ENCODE measurements around the gene HRC.

GRCh38 chr19:49161987-49162386 is 6.8 kb upstream of the HRC start:
- no peak for TF ChIP-seq CTCF (IDR thresholded peaks at IDR 0.05)
- TF ChIP-seq POLR2AphosphoS5 (IDR thresholded peaks at IDR 0.05; ENCODE audit: low read depth, low read length): no peak
- TF ChIP-seq TCF7L2 (IDR thresholded peaks at IDR 0.05; ENCODE audit: low read depth, low read length): no peak
- TF ChIP-seq, protein P1, sequence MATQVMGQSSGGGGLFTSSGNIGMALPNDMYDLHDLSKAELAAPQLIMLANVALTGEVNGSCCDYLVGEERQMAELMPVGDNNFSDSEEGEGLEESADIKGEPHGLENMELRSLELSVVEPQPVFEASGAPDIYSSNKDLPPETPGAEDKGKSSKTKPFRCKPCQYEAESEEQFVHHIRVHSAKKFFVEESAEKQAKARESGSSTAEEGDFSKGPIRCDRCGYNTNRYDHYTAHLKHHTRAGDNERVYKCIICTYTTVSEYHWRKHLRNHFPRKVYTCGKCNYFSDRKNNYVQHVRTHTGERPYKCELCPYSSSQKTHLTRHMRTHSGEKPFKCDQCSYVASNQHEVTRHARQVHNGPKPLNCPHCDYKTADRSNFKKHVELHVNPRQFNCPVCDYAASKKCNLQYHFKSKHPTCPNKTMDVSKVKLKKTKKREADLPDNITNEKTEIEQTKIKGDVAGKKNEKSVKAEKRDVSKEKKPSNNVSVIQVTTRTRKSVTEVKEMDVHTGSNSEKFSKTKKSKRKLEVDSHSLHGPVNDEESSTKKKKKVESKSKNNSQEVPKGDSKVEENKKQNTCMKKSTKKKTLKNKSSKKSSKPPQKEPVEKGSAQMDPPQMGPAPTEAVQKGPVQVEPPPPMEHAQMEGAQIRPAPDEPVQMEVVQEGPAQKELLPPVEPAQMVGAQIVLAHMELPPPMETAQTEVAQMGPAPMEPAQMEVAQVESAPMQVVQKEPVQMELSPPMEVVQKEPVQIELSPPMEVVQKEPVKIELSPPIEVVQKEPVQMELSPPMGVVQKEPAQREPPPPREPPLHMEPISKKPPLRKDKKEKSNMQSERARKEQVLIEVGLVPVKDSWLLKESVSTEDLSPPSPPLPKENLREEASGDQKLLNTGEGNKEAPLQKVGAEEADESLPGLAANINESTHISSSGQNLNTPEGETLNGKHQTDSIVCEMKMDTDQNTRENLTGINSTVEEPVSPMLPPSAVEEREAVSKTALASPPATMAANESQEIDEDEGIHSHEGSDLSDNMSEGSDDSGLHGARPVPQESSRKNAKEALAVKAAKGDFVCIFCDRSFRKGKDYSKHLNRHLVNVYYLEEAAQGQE (IDR thresholded peaks at IDR 0.05; ENCODE audit: insufficient read depth in 1 of 2, low read depth in 2 of 2, low read length in 1 of 2): no peak
- TF ChIP-seq SIN3A (IDR thresholded peaks at IDR 0.05; ENCODE audit: borderline replicate concordance, insufficient read depth, low read depth, low read length): no peak
